Hepatocyte (in vitro differentiated cells): ENCODE data around the gene GNB2. TPM values are rescaled to one million over a fixed set of nuclear protein-coding genes. Genes with fewer than 3 reads are reported as not detected.

ENCODE experiments used
- DNase-seq: peaks from one replicate; pipeline ENCODE4 v3.0.0-alpha.2; 2016; ENCODE audit warnings: low spot score
- H2AFZ ChIP-seq: fragments of 200-600 bp; sonication (generic); 2 replicates; pipeline ENCODE4 v1.6.0; 2016; ENCODE audit warnings: antibody characterized with exemption, mild to moderate bottlenecking
- H3K27ac ChIP-seq: fragments of 200-600 bp; sonication (generic); 2 replicates; pipeline ENCODE4 v1.5.1; 2016; ENCODE audit warnings: mild to moderate bottlenecking
- H3K27me3 ChIP-seq: fragments of 200-600 bp; sonication (generic); 2 replicates; pipeline ENCODE4 v1.6.1; 2016
- H3K36me3 ChIP-seq: fragments of 200-600 bp; sonication (generic); replicated peaks from 2 replicates; pipeline ENCODE4 v1.5.1; 2016; ENCODE audit warnings: low read depth; ENCODE audit not compliant: insufficient read depth
- H3K4me1 ChIP-seq: fragments of 200-600 bp; sonication (generic); 2 replicates; pipeline ENCODE4 v1.5.1; 2016; ENCODE audit warnings: mild to moderate bottlenecking, moderate library complexity; ENCODE audit not compliant: insufficient read depth
- H3K4me2 ChIP-seq: fragments of 200-600 bp; sonication (generic); 2 replicates; pipeline ENCODE4 v1.6.0; 2016
- H3K4me3 ChIP-seq: fragments of 200-600 bp; sonication (generic); 2 replicates; pipeline ENCODE4 v1.5.1; 2016; ENCODE audit warnings: mild to moderate bottlenecking
- H3K79me2 ChIP-seq: fragments of 200-600 bp; sonication (generic); 2 replicates; pipeline ENCODE4 v1.6.0; 2017; ENCODE audit warnings: mild to moderate bottlenecking
- H3K9me2 ChIP-seq: fragments of 200-600 bp; sonication (generic); replicated peaks from 2 replicates; pipeline ENCODE4 v1.6.0; 2017; ENCODE audit warnings: mild to moderate bottlenecking; ENCODE audit not compliant: insufficient read depth
- H3K9me3 ChIP-seq: fragments of 200-600 bp; sonication (generic); 2 replicates; pipeline ENCODE4 v1.5.1; 2016; ENCODE audit warnings: low read depth, mild to moderate bottlenecking
- H4K20me1 ChIP-seq: fragments of 200-600 bp; sonication (generic); 2 replicates; pipeline ENCODE4 v1.6.0; 2016; ENCODE audit warnings: mild to moderate bottlenecking; ENCODE audit not compliant: insufficient read depth, poor library complexity, severe bottlenecking
- CTCF ChIP-seq: fragments of 200-600 bp; sonication (generic); IDR thresholded peaks from 2 replicates; pipeline ENCODE4 v1.5.1; 2016; ENCODE audit warnings: antibody characterized with exemption, mild to moderate bottlenecking; ENCODE audit not compliant: poor library complexity
- EZH2 ChIP-seq: fragments of 200-600 bp; sonication (generic); IDR thresholded peaks from 2 replicates; pipeline ENCODE4 v1.6.1; 2016; ENCODE audit warnings: antibody characterized with exemption, mild to moderate bottlenecking, borderline replicate concordance
- EZH2phosphoT487 ChIP-seq: fragments of 200-600 bp; sonication (generic); IDR thresholded peaks from one replicate; pipeline ENCODE4 v1.6.1; 2018; ENCODE audit warnings: antibody characterized with exemption, mild to moderate bottlenecking, low read depth, moderate library complexity; ENCODE audit not compliant: unreplicated experiment, severe bottlenecking
- WGBS: methylation state at CpG from one replicate; pipeline ENCODE4 v1.1.6; 2016; ENCODE audit warnings: low lambda C conversion rate; ENCODE audit errors: missing lambda C conversion rate; 5-methylcytosine and 5-hydroxymethylcytosine counted together
- polyA plus RNA-seq: library from polyadenylated mRNA; unstranded; fragments of >200 nt; fragmentation: Nextera tagmentation; extraction: Ambion mirVana; gene quantifications from 2 replicates; pipeline ENCODE4 v1.2.1, GENCODE V29; 2016
- total RNA-seq: library from RNA; depleted of rRNA; stranded (reverse); fragments of >200 nt; gene quantifications from 2 replicates; pipeline ENCODE4 v1.2.3, GENCODE V29; 2014

Gene GNB2
- total and polyA plus RNA-seq, 2 experiments from 2014 or later = 111 to 204 TPM

- no peak overlapping the region for H2AFZ ChIP-seq
- no peaks in the 10 kb centered on the region for H3K9me2 ChIP-seq
- no peaks in the 10 kb centered on the region for H3K36me3 ChIP-seq
- peaks cover 27% of the 10 kb centered on the region for H4K20me1 ChIP-seq
- H3K27ac ChIP-seq = no peak overlapping the region
- H3K4me3 ChIP-seq = no peak overlapping the region
- H3K27me3 ChIP-seq = no peaks in the 10 kb centered on the region
- TF ChIP-seq CTCF = no peak
- TF ChIP-seq EZH2 = no peak
- TF ChIP-seq EZH2phosphoT487 = no peak
- H3K4me1 ChIP-seq = peaks cover 14% of the 10 kb centered on the region
- no peak overlapping the region for H3K4me2 ChIP-seq
- H3K9me3 ChIP-seq = no peaks in the 10 kb centered on the region
- peak; percentile 8 for DNase-seq
- H3K79me2 ChIP-seq = peaks cover 16% of the 10 kb centered on the region
- 87% methylated on average over 18 of the region's 25 CpGs for WGBS
Measured at GRCh38 chr7:100682228-100682741, 8.7 kb downstream of the GNB2 start.

GRCh38 chr7:100682991-100683658 lies 9.6 kb downstream of the GNB2 start:
- no peaks in the 10 kb centered on the region for H3K9me3 ChIP-seq
- H3K9me2 ChIP-seq = no peaks in the 10 kb centered on the region
- TF ChIP-seq EZH2 (no peak), EZH2phosphoT487 (no peak), CTCF (no peak)
- WGBS = 92% methylated on average over 25 of the region's 28 CpGs
- H3K27ac ChIP-seq = no peak overlapping the region
- no peaks in the 10 kb centered on the region for H3K36me3 ChIP-seq
- H3K4me1 ChIP-seq = peaks cover 14% of the 10 kb centered on the region
- no peak overlapping the region for H3K4me2 ChIP-seq
- no peak overlapping the region for H3K4me3 ChIP-seq
- no peaks in the 10 kb centered on the region for H3K27me3 ChIP-seq
- H4K20me1 ChIP-seq = peaks cover 27% of the 10 kb centered on the region
- no peak for DNase-seq
- H3K79me2 ChIP-seq = peaks cover 18% of the 10 kb centered on the region
- no peak overlapping the region for H2AFZ ChIP-seq

GRCh38 chr7:100683659-100684533 lies 10.4 kb downstream of the GNB2 start:
- H3K4me3 ChIP-seq = no peak overlapping the region
- no peak overlapping the region for H3K4me2 ChIP-seq
- H3K27me3 ChIP-seq = no peaks in the 10 kb centered on the region
- no peaks in the 10 kb centered on the region for H3K9me3 ChIP-seq
- peaks cover 18% of the 10 kb centered on the region for H3K79me2 ChIP-seq
- H4K20me1 ChIP-seq = peaks cover 28% of the 10 kb centered on the region
- H2AFZ ChIP-seq = no peak overlapping the region
- peaks cover 7% of the 10 kb centered on the region for H3K4me1 ChIP-seq
- no peak for DNase-seq
- 96% methylated on average over 27 of the region's 37 CpGs for WGBS
- no peaks in the 10 kb centered on the region for H3K9me2 ChIP-seq
- H3K27ac ChIP-seq = no peak overlapping the region
- TF ChIP-seq EZH2phosphoT487 (no peak), CTCF (no peak), EZH2 (no peak)
- no peaks in the 10 kb centered on the region for H3K36me3 ChIP-seq
